GM12892 (cell line): ENCODE results near the gene SLC38A7.
"Not testable (repeated sequence)": the region's sequence is repeated elsewhere in the genome, so short reads cannot be mapped to it uniquely, and the experiment has no call there.

Source experiments
- DNase-seq: peaks from one replicate; pipeline ENCODE4 v3.0.0; 2011; ENCODE audit not compliant: insufficient read length
- FAIRE-seq: peaks from 2 replicates; lab custom pipeline; 2011; peaks lifted over from hg19 to GRCh38; lab: Jason Lieb, UNC
- POLR2A ChIP-seq: IDR thresholded peaks from 2 replicates; pipeline ENCODE4 v1.6.1; 2011; ENCODE audit warnings: low read depth, low read length, control low read depth
- POLR2AphosphoS5 ChIP-seq: IDR thresholded peaks from 2 replicates; pipeline ENCODE4 v1.6.1; 2011; ENCODE audit warnings: low read depth, low read length, control low read depth
- TAF1 ChIP-seq: IDR thresholded peaks from 2 replicates; pipeline ENCODE4 v1.6.1; 2011; ENCODE audit warnings: low read depth, mild to moderate bottlenecking, control low read depth, low read length, borderline replicate concordance

Gene SLC38A7

DNA sequence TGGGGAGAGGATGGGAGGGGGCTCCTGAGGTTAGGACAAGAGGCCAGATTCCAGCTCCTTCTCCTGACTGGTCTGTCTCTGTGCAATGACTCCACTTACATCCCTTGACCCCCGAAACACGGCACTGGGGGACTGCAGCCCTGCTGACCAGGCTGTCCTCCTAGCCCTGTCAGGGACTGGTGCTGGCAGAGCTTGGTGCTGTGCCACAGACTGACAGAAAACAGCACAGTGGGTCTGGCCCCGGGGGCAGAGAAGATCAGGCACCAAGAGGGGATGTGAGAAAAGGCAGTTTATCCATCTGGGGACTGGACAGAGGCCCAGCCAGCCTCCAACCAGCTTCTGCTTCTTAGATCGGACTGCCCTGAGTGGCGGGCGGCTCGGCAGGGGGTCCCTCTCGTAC is 19.4 kb downstream of the SLC38A7 start:
- FAIRE-seq (no peak), DNase-seq (no peak)
- no peak for TF ChIP-seq POLR2AphosphoS5
- no peak for TF ChIP-seq POLR2A
- no peak for TF ChIP-seq TAF1

DNA sequence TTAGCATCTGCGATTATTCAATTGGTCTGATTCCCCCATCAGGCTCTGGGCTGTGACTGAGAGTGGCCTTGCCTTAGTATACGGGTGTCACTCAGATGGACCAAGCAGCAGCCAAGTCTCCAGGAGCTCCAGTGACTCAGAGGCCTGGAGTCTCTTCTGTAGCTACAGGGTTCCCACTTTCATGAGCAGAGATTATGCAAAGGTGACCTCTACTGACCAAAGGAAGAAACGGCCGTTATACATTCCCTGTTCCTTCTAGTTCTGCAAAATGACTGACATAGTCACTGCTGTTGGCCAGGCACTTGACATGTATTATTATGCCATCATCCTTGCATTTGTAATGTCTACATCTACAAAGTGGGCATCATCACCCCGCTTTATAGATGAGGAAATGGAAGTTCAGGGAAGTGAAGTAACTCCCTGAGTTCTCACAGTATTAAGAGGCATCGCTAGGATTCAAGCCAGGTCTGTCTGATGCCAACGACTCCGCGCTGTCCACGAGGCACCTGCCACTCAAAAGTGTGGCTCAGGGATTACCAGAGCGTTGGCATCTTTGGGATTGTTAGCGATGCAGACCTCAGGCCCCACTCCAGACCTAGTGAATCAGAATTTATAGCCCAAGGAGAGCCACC is 23.3 kb downstream of the SLC38A7 start:
- TF ChIP-seq POLR2A (no peak), POLR2AphosphoS5 (no peak), TAF1 (no peak)
- DNase-seq (no peak), FAIRE-seq (peak; percentile 76)

DNA sequence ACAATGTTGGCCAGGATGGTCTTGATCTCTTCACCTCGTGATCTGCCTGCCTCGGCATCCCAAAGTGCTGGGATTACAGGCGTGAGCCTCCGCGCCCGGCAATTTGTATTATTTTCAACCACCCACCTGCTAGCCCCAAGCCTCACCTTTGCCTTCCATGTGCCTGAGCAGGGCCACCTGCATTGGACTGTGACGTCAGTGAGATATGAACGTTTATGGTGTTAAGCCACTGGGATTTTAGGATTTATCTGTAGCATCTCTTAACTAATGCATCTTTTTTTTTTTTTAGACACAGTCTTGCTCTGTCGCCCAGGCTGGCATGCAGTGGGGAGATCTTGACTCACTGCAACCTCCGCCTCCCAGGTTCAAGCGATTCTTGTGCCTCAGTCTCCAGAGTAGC is 24.7 kb downstream of the SLC38A7 start:
- DNase-seq, FAIRE-seq: not testable (repeated sequence)

DNA sequence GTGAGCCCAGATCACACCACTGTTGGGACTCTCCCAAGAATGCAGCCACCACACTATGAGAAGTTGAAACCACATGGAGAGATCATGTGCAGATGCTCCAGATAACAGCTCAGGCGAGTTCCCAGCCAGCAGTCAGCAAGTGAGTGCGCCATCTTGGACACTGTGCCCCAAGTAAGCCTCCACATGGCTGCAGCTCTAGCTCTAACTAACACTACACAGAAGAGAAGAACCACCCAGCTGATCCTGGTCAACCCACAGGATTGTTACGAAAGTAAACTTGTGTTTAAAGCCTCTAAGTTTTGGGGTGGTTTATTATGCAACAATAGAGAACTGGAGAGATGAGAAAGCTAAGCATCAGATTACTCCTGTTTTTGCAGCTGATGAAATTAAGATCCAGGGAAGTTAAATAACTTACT is 25.8 kb downstream of the SLC38A7 start:
- FAIRE-seq = no peak
- DNase-seq = no peak
- TF ChIP-seq POLR2A (no peak), POLR2AphosphoS5 (no peak), TAF1 (no peak)

DNA sequence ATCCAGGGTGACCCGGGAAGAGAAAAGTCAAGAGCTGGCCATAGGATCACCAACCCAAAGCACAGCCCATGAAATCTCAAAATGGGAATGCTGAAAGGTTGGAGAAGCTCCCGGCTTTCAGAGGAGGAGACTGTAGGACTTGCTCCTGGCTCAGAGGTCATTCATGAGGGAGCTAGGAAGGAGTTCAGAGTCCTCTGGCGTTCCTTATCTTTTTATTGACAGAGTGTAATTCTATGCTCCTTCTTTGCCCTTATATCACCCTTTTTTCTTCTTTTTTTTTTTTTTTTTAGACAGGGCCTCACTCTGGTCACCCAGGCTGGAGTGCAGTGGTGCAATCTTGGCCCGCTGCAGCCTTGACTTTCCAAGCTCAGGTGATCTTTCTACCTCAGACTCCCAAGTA is 27.7 kb downstream of the SLC38A7 start:
- no peak for DNase-seq

DNA sequence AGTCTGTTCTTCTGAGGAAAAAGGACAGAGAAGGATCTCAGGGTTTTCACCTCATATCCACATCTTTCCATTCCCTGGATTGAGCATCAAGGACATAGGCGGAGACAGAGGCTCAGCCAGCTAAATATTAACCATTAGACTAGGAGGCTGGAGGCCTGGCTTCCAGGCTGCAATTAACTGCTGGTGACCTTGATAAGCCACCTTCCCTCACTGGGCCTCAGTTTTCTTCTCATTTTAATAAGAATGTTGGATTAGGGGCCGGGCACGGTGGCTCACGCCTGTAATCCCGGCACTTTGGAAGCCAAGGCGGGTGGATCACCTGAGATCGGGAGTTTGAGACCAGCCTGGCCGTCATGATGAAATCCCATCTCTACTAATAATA is 29.4 kb downstream of the SLC38A7 start:
- FAIRE-seq = no peak
- no peak for DNase-seq
- TF ChIP-seq POLR2A (no peak), TAF1 (no peak), POLR2AphosphoS5 (no peak)

More for the DNA sequence above, 27.7 kb downstream of the SLC38A7 start:
- TF ChIP-seq POLR2AphosphoS5 (no peak), POLR2A (no peak), TAF1 (no peak)
- FAIRE-seq = no peak

DNA sequence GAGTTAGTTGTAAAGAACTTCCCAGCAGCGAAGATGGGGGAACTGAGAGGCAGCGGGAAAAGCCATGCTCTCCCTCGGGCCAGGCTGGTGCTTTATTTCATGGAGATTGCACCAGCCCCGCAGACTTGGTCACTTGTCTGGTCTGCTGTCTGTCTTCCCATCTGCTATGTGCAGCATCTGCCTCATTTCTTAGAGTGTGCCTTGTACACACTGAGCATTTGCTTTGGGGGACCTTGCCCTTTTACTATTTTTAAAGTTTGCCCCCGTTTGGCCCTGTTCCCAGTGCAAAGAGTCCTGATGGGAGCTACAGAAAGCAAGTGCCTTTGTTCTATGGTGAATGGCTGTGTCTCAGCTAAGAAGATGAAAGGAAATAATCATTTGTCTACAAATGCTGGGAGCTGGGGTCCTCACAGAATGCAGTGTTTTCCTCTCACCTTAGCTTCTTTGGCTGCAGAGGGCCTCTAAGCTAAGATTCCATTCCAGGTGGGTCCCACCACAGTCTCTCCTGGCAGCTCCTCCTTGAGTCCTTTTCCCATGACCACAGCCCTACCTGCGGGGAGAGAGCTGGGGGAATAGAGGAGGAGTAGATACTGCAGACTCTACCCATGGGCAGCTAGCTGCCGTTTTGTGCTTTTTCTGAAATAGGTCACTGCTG is 29.9 kb downstream of the SLC38A7 start:
- DNase-seq = no peak
- TF ChIP-seq POLR2AphosphoS5 (no peak), TAF1 (no peak), POLR2A (no peak)
- FAIRE-seq = no peak

DNA sequence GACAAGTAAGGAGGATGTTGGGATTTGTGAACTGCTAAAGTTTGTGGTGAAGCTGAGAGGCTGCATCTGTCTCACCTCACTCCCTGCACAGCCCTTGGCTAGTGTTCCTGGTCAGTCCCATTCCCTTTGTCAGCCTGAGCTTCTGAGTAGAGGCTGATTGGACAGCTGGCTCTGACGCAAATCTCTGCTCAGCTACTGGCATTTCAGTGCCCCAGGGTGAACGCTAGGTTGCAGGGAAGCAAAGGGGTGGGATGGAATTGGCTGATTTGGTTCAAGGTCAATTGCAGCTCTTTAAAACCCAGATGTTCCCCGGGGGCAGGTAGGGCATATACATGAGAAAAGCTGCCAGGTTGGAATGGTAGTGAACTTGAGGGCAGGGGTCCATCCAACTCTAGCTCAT is 31.8 kb downstream of the SLC38A7 start:
- DNase-seq (no peak), FAIRE-seq (no peak)
- TF ChIP-seq POLR2AphosphoS5 (no peak), TAF1 (no peak), POLR2A (no peak)

DNA sequence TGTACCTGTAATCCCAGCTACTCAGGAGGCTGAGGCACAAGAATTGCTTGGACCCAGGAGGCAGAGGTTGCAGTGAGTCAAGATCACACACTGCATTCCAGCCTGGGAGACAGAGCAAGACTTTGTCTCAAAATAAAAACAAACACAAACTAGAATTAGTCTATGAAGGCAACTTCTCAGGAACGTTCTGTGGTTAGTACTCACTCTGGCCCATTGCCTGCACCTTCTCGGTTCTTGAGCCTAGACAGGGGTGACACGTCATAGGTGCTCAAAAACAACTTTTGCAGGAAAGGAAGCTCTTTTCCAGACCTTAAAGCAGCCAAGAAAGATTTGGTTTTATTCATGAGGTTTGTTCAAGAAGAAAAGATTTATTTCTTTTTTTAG is 32.6 kb downstream of the SLC38A7 start:
- FAIRE-seq = no peak
- TF ChIP-seq POLR2AphosphoS5 (no peak), POLR2A (no peak), TAF1 (no peak)
- DNase-seq = no peak

DNA sequence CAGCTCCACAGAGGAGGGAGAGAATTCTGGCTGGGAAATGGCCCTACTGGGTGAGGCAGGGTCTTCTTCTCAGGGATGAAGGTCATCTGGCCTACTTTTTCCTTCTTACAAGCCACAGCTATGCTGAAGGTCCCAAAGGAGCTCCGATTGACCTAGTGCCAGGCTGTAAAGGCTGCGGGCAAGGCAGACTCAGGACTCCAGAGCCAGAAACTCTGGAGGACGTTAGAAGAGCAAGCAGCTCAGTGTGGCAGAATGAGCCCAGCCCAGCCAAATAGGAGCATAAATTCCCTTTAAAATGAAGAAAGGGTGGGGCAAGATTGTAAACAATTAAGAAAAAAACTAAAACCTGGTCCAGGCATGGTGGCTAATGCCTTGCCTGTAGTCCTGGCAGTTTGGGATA is 34.9 kb downstream of the SLC38A7 start:
- no peak for TF ChIP-seq TAF1
- TF ChIP-seq POLR2AphosphoS5 = no peak
- TF ChIP-seq POLR2A = no peak
- FAIRE-seq = no peak
- DNase-seq = no peak

DNA sequence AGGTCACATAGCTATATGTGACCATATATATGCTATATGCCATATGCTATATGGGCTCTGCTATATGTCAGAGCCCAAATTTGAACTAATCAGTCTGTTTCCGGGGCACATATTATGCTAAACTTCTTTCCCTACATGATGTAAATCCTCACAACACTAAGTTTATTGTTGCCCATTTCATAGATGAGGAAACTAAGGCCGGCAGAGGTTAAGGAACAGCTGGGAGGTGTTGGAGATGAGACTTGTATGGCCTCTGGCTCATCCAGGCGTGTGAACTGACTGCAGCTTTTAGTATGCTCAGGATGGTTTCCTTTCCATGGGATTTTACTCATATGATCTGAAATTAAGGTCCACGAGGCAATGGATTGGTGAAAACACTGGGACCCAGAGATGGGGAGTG is 37.5 kb downstream of the SLC38A7 start:
- no peak for DNase-seq
- FAIRE-seq = no peak
- TF ChIP-seq TAF1 (no peak), POLR2AphosphoS5 (no peak), POLR2A (no peak)

DNA sequence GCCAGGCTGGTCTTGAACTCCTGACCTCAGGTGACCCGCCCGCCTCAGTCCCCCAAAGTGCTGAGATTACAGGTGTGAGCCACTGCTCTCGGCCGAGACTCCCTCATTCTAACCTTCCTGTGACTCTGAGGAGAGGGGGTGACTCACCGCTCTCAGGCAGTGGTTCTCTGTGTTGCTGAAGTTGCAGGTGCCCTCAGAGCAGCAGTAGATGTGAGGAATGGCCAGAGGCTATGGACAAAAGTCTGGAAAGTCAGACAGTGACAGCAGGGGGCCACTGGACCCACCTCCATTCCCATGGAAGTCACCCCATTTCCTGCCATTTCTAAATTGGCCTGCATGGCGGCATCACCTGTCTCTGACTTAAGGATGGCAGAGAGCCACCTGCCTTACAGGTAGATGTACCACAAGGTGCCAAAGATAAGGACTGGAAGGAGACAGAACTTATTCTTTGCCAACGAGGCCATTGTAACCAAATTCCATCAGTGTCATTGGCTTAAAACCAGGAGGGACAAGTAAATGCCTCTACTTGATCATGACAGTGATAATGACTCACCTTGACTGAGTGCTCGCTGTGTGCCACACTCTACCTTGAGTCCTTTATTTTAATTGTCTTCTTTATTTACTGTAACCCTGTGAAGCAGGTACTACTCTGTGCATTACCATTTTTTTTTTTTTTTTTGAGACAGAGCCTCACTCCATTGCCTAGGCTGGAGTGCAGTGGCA is 39.6 kb downstream of the SLC38A7 start:
- no peak for FAIRE-seq
- TF ChIP-seq POLR2A (no peak), POLR2AphosphoS5 (no peak), TAF1 (no peak)
- DNase-seq = no peak
